ENCODE results near the gene SLC15A3.

DNA sequence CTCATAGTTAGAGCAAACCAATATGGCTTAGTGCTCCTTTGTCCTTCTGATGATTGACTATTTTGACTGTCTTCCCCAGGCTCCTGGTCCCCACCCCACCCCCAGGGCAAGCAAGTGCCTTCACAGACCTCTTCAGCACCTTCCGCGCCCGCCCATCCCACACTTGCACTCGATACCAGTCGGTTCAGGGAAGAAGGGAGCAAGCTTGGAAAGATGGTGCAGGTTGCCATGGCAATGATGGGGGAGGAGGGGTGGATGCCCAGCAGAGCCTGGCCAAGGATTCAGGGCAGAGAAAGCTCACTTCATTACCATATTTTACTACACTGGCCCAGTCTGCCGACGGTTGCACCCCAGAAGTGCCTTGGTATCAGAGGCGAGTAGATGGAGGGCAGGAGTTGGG lies 25.5 kb downstream of the SLC15A3 start:
- TF ChIP-seq POLR2AphosphoS5 (IDR thresholded peaks at IDR 0.05; ENCODE audit: low read depth, low read length) (no peak), TAF1 (IDR thresholded peaks at IDR 0.05; ENCODE audit: borderline replicate concordance, insufficient read depth, low read length) (no peak), FOXP2 (optimal IDR thresholded peaks at IDR 0.05; ENCODE audit: borderline replicate concordance, extremely low read depth, extremely low read length, insufficient read depth) (no peak), SIN3A (IDR thresholded peaks at IDR 0.05; ENCODE audit: borderline replicate concordance, insufficient read depth, low read length) (no peak)
- TF ChIP-seq, protein P1, sequence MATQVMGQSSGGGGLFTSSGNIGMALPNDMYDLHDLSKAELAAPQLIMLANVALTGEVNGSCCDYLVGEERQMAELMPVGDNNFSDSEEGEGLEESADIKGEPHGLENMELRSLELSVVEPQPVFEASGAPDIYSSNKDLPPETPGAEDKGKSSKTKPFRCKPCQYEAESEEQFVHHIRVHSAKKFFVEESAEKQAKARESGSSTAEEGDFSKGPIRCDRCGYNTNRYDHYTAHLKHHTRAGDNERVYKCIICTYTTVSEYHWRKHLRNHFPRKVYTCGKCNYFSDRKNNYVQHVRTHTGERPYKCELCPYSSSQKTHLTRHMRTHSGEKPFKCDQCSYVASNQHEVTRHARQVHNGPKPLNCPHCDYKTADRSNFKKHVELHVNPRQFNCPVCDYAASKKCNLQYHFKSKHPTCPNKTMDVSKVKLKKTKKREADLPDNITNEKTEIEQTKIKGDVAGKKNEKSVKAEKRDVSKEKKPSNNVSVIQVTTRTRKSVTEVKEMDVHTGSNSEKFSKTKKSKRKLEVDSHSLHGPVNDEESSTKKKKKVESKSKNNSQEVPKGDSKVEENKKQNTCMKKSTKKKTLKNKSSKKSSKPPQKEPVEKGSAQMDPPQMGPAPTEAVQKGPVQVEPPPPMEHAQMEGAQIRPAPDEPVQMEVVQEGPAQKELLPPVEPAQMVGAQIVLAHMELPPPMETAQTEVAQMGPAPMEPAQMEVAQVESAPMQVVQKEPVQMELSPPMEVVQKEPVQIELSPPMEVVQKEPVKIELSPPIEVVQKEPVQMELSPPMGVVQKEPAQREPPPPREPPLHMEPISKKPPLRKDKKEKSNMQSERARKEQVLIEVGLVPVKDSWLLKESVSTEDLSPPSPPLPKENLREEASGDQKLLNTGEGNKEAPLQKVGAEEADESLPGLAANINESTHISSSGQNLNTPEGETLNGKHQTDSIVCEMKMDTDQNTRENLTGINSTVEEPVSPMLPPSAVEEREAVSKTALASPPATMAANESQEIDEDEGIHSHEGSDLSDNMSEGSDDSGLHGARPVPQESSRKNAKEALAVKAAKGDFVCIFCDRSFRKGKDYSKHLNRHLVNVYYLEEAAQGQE (IDR thresholded peaks at IDR 0.05; ENCODE audit: insufficient read depth in 1 of 2, low read depth in 2 of 2, low read length in 2 of 2) = no peak

Measured in PFSK-1 (cell line).